ENCODE data around the gene FOXP1.

The FOXP1 gene

DNA sequence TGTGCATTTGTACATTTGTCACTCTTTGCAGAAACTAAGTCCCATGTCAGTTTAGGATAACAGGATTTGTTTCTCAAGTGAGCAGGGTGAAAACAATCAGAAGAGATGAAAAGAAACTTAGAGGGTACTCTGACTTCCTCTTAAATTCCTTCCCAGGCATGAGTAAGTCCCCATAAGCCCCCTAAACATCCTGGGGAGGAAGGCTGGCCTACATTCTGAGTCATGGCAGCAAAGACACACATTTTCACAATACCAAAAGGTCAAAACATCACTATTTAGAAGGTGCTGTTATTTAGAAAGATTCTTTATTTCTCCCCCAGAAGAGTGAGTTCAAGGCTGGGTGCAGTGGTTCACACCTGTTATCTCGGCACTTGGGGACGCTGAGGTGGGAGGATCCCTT, 7.6 kb upstream of the FOXP1 start:
- no peak for ATAC-seq
- TF ChIP-seq ZC3H10 (CRISPR knock-in tag; IDR thresholded peaks at IDR 0.05) (no peak), ZNF70 (CRISPR knock-in tag; IDR thresholded peaks at IDR 0.05) (no peak), TOX (CRISPR knock-in tag; IDR thresholded peaks at IDR 0.05; ENCODE audit: borderline replicate concordance) (no peak)

DNA sequence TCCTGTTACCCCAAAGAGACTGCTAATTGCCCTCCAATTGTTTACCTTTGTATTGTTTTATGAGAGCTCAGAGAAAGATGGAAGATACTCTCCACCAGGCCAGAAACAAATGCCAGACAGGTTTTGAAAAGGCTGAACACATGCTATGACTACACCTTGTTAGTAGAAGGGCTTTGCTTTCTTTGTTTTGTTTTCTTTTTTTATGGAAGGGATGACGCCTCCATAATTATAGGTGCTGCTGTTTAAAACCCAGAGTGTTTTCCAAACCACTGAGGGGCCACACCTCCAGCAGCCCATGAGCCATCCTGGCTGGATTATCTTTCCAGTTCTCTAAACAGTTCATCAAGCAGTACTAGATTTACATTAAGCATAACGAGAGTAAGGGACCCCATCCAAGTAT, 5.6 kb upstream of the FOXP1 start:
- ATAC-seq, result no peak

DNA sequence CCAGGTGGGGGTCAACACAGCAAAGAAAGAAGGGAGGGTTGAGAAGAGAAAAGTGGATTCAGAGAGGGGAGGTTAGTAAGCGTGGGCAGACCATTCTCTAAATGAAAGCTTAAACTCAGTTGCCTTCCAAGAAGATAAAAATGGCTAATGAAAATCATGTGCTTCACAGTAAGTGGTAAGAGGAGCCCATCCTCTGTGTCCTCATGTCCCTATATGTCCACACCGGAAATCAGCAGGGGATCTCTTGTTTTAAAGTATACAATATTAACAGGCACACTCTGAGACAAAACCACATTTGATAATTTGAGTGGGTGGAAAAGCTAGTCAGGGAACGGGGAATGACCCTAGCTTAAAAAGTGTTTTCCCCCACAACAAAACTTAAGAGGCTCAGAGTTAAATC, 4.4 kb upstream of the FOXP1 start:
- no peak for TF ChIP-seq ZC3H10 (CRISPR knock-in tag; IDR thresholded peaks at IDR 0.05)
- TF ChIP-seq ZFP3 (CRISPR knock-in tag; IDR thresholded peaks at IDR 0.05), result no peak
- TF ChIP-seq SNAI2 (CRISPR knock-in tag; IDR thresholded peaks at IDR 0.05), result no peak
- TF ChIP-seq ISL1 (CRISPR knock-in tag; IDR thresholded peaks at IDR 0.05), result no peak
- TF ChIP-seq PPARA (CRISPR knock-in tag; IDR thresholded peaks at IDR 0.05; ENCODE audit: borderline replicate concordance), result no peak
- TF ChIP-seq, protein P1, sequence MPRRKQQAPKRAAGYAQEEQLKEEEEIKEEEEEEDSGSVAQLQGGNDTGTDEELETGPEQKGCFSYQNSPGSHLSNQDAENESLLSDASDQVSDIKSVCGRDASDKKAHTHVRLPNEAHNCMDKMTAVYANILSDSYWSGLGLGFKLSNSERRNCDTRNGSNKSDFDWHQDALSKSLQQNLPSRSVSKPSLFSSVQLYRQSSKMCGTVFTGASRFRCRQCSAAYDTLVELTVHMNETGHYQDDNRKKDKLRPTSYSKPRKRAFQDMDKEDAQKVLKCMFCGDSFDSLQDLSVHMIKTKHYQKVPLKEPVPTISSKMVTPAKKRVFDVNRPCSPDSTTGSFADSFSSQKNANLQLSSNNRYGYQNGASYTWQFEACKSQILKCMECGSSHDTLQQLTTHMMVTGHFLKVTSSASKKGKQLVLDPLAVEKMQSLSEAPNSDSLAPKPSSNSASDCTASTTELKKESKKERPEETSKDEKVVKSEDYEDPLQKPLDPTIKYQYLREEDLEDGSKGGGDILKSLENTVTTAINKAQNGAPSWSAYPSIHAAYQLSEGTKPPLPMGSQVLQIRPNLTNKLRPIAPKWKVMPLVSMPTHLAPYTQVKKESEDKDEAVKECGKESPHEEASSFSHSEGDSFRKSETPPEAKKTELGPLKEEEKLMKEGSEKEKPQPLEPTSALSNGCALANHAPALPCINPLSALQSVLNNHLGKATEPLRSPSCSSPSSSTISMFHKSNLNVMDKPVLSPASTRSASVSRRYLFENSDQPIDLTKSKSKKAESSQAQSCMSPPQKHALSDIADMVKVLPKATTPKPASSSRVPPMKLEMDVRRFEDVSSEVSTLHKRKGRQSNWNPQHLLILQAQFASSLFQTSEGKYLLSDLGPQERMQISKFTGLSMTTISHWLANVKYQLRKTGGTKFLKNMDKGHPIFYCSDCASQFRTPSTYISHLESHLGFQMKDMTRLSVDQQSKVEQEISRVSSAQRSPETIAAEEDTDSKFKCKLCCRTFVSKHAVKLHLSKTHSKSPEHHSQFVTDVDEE (CRISPR knock-in tag; IDR thresholded peaks at IDR 0.05), result no peak
- TF ChIP-seq CSDC2 (CRISPR knock-in tag; IDR thresholded peaks at IDR 0.05), result no peak
- no peak for TF ChIP-seq TOX (CRISPR knock-in tag; IDR thresholded peaks at IDR 0.05; ENCODE audit: borderline replicate concordance)
- TF ChIP-seq, protein P2, sequence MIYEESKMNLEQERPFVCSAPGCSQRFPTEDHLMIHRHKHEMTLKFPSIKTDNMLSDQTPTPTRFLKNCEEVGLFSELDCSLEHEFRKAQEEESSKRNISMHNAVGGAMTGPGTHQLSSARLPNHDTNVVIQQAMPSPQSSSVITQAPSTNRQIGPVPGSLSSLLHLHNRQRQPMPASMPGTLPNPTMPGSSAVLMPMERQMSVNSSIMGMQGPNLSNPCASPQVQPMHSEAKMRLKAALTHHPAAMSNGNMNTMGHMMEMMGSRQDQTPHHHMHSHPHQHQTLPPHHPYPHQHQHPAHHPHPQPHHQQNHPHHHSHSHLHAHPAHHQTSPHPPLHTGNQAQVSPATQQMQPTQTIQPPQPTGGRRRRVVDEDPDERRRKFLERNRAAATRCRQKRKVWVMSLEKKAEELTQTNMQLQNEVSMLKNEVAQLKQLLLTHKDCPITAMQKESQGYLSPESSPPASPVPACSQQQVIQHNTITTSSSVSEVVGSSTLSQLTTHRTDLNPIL (CRISPR knock-in tag; IDR thresholded peaks at IDR 0.05; ENCODE audit: low read depth), result no peak
- no peak for TF ChIP-seq ZFP30 (CRISPR knock-in tag; IDR thresholded peaks at IDR 0.05)
- no peak for TF ChIP-seq ZNF8 (CRISPR knock-in tag; IDR thresholded peaks at IDR 0.05)
- no peak for TF ChIP-seq ZNF70 (CRISPR knock-in tag; IDR thresholded peaks at IDR 0.05)
- no peak for TF ChIP-seq ARNTL (CRISPR knock-in tag; IDR thresholded peaks at IDR 0.05; ENCODE audit: borderline replicate concordance, low read depth)
- TF ChIP-seq, protein P3, sequence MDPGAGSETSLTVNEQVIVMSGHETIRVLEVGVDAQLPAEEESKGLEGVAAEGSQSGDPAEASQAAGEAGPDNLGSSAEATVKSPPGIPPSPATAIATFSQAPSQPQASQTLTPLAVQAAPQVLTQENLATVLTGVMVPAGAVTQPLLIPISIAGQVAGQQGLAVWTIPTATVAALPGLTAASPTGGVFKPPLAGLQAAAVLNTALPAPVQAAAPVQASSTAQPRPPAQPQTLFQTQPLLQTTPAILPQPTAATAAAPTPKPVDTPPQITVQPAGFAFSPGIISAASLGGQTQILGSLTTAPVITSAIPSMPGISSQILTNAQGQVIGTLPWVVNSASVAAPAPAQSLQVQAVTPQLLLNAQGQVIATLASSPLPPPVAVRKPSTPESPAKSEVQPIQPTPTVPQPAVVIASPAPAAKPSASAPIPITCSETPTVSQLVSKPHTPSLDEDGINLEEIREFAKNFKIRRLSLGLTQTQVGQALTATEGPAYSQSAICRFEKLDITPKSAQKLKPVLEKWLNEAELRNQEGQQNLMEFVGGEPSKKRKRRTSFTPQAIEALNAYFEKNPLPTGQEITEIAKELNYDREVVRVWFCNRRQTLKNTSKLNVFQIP (CRISPR knock-in tag; IDR thresholded peaks at IDR 0.05; ENCODE audit: borderline replicate concordance, low read depth), result no peak
- no peak; the same call in 1 of the 2 replicates for TF ChIP-seq GLIS3 (CRISPR knock-in tag; IDR thresholded peaks at IDR 0.05)
- no peak for TF ChIP-seq OSR1 (CRISPR knock-in tag; IDR thresholded peaks at IDR 0.05)
- TF ChIP-seq ESRRG (CRISPR knock-in tag; IDR thresholded peaks at IDR 0.05), result no peak
- no peak for TF ChIP-seq BACH2 (CRISPR knock-in tag; IDR thresholded peaks at IDR 0.05; ENCODE audit: borderline replicate concordance)
- ATAC-seq, result no peak

More for the DNA sequence above, 5.6 kb upstream of the FOXP1 start:
- TF ChIP-seq ZNF8 (CRISPR knock-in tag; IDR thresholded peaks at IDR 0.05), result no peak

DNA sequence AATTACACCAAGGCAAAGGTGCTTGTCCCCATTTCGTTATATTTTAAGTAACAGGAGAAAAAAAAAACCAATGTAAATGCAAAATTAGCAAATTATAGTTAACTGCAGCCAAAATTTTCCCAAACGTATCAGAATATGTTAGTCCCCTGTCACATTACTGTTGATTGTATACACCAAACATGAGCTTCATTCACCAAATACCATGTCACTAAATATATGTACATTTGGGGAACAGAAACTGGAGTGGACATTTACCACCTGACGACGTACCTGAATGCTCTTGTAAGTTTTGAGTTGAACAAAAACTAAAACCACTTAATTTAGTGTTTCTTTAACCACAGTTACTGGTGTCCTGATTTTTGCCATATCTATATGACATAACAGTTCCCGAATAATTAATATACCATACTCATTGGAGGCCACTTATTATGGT, 3.3 kb upstream of the FOXP1 start:
- ATAC-seq, result no peak
- TF ChIP-seq, protein P4, sequence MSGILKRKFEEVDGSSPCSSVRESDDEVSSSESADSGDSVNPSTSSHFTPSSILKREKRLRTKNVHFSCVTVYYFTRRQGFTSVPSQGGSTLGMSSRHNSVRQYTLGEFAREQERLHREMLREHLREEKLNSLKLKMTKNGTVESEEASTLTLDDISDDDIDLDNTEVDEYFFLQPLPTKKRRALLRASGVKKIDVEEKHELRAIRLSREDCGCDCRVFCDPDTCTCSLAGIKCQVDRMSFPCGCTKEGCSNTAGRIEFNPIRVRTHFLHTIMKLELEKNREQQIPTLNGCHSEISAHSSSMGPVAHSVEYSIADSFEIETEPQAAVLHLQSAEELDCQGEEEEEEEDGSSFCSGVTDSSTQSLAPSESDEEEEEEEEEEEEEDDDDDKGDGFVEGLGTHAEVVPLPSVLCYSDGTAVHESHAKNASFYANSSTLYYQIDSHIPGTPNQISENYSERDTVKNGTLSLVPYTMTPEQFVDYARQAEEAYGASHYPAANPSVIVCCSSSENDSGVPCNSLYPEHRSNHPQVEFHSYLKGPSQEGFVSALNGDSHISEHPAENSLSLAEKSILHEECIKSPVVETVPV (CRISPR knock-in tag; IDR thresholded peaks at IDR 0.05), result no peak
- 0 out of 2 replicates have a peak, but pooled peaks have one; percentile 57 for TF ChIP-seq GLIS3 (CRISPR knock-in tag; IDR thresholded peaks at IDR 0.05)

Measured in SK-N-SH treated with all-trans-retinoic acid at 6 μM for 48 hours (cell line).